ENCODE measurements around the gene C2orf81.

DNA sequence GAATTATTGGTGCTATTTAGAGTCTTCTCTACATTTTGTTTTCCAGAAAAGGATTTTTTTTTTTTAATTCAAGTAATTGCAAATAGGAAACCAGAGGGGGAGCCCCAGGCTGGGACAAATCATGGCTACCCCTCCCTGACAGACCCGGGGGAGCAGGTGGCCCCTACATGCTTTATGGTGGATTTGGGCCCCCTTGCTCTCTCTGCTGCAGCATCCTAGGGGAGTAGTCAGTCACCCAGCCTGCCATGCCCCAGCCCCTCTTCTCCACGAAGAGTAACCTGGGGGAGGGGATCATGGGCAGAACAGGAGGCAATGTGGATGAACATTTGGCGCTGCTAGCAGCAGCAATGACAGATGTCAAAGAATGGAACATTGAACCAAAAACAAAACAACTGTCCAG, 4.6 kb downstream of the C2orf81 start:
- TF ChIP-seq, protein P1, sequence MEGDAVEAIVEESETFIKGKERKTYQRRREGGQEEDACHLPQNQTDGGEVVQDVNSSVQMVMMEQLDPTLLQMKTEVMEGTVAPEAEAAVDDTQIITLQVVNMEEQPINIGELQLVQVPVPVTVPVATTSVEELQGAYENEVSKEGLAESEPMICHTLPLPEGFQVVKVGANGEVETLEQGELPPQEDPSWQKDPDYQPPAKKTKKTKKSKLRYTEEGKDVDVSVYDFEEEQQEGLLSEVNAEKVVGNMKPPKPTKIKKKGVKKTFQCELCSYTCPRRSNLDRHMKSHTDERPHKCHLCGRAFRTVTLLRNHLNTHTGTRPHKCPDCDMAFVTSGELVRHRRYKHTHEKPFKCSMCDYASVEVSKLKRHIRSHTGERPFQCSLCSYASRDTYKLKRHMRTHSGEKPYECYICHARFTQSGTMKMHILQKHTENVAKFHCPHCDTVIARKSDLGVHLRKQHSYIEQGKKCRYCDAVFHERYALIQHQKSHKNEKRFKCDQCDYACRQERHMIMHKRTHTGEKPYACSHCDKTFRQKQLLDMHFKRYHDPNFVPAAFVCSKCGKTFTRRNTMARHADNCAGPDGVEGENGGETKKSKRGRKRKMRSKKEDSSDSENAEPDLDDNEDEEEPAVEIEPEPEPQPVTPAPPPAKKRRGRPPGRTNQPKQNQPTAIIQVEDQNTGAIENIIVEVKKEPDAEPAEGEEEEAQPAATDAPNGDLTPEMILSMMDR (conservative IDR thresholded peaks at IDR 0.05; ENCODE audit: low read depth, low read length): peak; percentile 12; the same call in 1 of the 2 replicates
- TF ChIP-seq POLR2A (IDR thresholded peaks at IDR 0.05; ENCODE audit: low read depth, low read length) (no peak), SMC3 (IDR thresholded peaks at IDR 0.05; ENCODE audit: low read depth, low read length) (no peak), MXI1 (IDR thresholded peaks at IDR 0.05; ENCODE audit: borderline replicate concordance, low read depth, low read length) (no peak)

Measured in IMR-90 (cell line).